MCF 10A (cell line): Measurements from ENCODE around the gene NEUROD6. TPM values are rescaled to one million over a fixed set of nuclear protein-coding genes. Genes with fewer than 3 reads are reported as not detected.

Experiments
- BruUV-seq: library from RNA; stranded (reverse); fragments of 400-500 nt; replicated peaks from 2 replicates; lab custom pipeline; 2021; lab: Mats Ljungman, UMichigan
- CTCF ChIA-PET: fragments of 300-600 bp; sonication (Branson Sonifier 250); formaldehyde crosslinking; extraction: SDS; loops from one replicate; lab custom pipeline; 2021; ENCODE audit warnings: antibody characterized with exemption, inconsistent platforms; lab: Yijun Ruan, JAX
- POLR2A ChIA-PET: fragments of 300-600, 350-650 bp; sonication (Branson Sonifier 250); formaldehyde crosslinking; extraction: SDS; loops from one replicate; lab custom pipeline; 2020; ENCODE audit warnings: antibody characterized with exemption, inconsistent platforms; lab: Yijun Ruan, JAX
- DNase-seq: peaks from one replicate; pipeline ENCODE4 v3.0.0-alpha.2; 2018; ENCODE audit not compliant: unreplicated experiment
- H3K27ac Mint-ChIP-seq: one replicate; pipeline ENCODE4 v1.8.0; 2022; ENCODE audit warnings: mild to moderate bottlenecking, low read depth, mixed read lengths; ENCODE audit not compliant: unreplicated experiment
- H3K27me3 Mint-ChIP-seq: one replicate; pipeline ENCODE4 v1.8.0; 2022; ENCODE audit warnings: mixed read lengths; ENCODE audit not compliant: insufficient read depth, unreplicated experiment
- H3K36me3 Mint-ChIP-seq: one replicate; pipeline ENCODE4 v1.8.0; 2022; ENCODE audit warnings: mild to moderate bottlenecking, moderate library complexity, mixed read lengths; ENCODE audit not compliant: insufficient read depth, unreplicated experiment
- H3K4me1 Mint-ChIP-seq: one replicate; pipeline ENCODE4 v1.8.0; 2022; ENCODE audit warnings: mixed read lengths; ENCODE audit not compliant: insufficient read depth, unreplicated experiment
- H3K4me3 Mint-ChIP-seq: one replicate; pipeline ENCODE4 v1.8.0; 2022; ENCODE audit warnings: mild to moderate bottlenecking, moderate library complexity, mixed read lengths; ENCODE audit not compliant: unreplicated experiment
- H3K9me3 Mint-ChIP-seq: one replicate; pipeline ENCODE4 v1.8.0; 2022; ENCODE audit warnings: mixed read lengths; ENCODE audit not compliant: unreplicated experiment
- CTCF ChIP-seq: fragments of 200-600 bp; IDR thresholded peaks from one replicate; pipeline ENCODE4 v1.8.0; 2022; ENCODE audit warnings: antibody characterized with exemption, mild to moderate bottlenecking; ENCODE audit not compliant: unreplicated experiment
- intact Hi-C: fragments of 100-400 bp; cut with micrococcal nuclease; formaldehyde crosslinking; loops from 2 replicates; pipeline ENCODE4 v1.14.1; 2022
- total RNA-seq: library from RNA; stranded (reverse); gene quantifications from 2 replicates; pipeline ENCODE4 v1.2.3, GENCODE V29; 2022

Gene NEUROD6
- total RNA-seq, 1 experiment from 2014 or later: not detected

DNA sequence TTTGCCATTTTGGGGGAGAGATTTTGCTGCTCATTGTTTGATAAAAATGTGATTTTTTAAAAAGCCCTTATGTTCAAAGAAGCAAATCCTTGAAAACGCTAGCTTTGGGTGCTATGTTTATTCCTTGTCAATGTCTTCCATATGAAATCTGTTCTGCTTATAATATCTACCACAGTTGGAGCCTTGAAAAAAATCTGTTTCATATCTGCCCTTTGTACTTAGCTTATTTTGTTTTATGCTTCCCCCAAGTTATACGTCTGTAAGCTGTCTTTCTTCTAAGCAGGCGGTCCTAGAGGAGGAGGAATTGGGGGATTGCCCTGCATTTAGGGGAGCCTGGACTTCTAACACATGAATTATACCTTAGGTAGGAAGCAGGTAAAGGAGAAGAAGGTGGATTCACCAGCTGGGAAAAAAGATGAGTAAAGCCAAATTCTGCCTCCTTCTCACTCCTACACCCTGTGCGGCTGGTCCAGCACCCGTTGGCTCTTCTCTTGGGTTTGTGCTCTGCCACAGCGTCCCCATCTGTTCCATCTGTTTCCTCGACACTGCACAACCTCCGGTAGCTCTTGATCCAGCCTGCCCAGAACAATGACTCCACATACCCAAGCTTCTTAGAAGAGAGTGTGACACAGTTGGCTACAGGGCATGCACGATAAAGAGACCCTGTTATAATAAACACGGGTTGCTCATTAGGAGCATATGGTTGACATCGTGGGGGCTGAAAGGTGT is 31.9 kb upstream of the NEUROD6 start:
- no peak overlapping the region for H3K4me3 Mint-ChIP-seq
- no peaks in the 10 kb centered on the region for H3K4me1 Mint-ChIP-seq
- no peaks in the 10 kb centered on the region for H3K9me3 Mint-ChIP-seq
- no TSS peak for BruUV-seq
- intact Hi-C loops: loop anchor here (5.0 kb wide), 1 partner anchor 240 kb away; no protein-coding TSS in a partner anchor
- DNase-seq: no peak
- TF ChIP-seq CTCF: no peak
- POLR2A ChIA-PET: interaction anchor here (1.4 to 1.5 kb wide), 2 partner anchors 9 to 13 kb away, joined by 3 read pairs; no protein-coding TSS in a partner anchor
- H3K27me3 Mint-ChIP-seq: peaks cover 31% of the 10 kb centered on the region
- CTCF ChIA-PET: interaction anchor here (0.5 to 8.5 kb wide), 41 partner anchors 9 to 838 kb away, joined by 3 to 103 read pairs (median 4); no protein-coding TSS in a partner anchor
- H3K36me3 Mint-ChIP-seq: no peaks in the 10 kb centered on the region
- no peak overlapping the region for H3K27ac Mint-ChIP-seq

DNA sequence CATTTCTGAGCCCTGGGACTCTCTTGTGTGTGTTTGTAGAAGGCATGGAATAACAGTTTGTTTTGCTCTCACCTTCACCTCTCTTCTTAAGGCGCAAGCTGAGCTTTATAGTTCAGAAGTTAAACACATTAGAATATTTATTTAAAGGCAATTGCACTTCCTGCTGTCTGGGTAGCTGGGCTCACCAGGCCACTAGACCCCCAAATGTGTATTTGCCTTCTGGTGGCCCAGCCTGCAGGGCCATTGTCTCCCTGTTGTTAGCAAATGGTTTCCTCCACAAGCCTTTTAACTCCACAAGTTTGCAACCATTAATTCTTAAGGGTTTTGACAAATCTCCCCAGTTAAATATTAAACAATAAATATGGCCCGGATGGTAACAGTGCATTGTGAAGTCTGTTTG is 31.1 kb upstream of the NEUROD6 start:
- no peak for DNase-seq
- Mint-ChIP-seq H3K27ac (no peak overlapping the region), H3K27me3 (peaks cover 32% of the 10 kb centered on the region), H3K9me3 (no peaks in the 10 kb centered on the region), H3K4me1 (no peaks in the 10 kb centered on the region), H3K4me3 (no peak overlapping the region), H3K36me3 (no peaks in the 10 kb centered on the region)
- no TSS peak for BruUV-seq
- intact Hi-C loops: loop anchor here (5.0 kb wide), 1 partner anchor 239 kb away; no protein-coding TSS in a partner anchor
- POLR2A ChIA-PET: interaction anchor here (1.0 kb wide), 1 partner anchor 15 kb away, joined by 3 read pairs; no protein-coding TSS in a partner anchor
- CTCF ChIA-PET: interaction anchor here (0.5 to 8.5 kb wide), 19 partner anchors 8 to 839 kb away, joined by 3 to 103 read pairs (median 6); no protein-coding TSS in a partner anchor
- TF ChIP-seq CTCF: no peak

- H3K27me3 Mint-ChIP-seq: peaks cover 32% of the 10 kb centered on the region
- H3K9me3 Mint-ChIP-seq: no peaks in the 10 kb centered on the region
- ChIA-PET POLR2A (interaction anchor here (1.0 kb wide), 1 partner anchor 14 kb away, joined by 3 read pairs; no protein-coding TSS in a partner anchor), CTCF (interaction anchor here (0.6 to 8.5 kb wide), 8 partner anchors 22 to 834 kb away, joined by 3 to 103 read pairs (median 4); no protein-coding TSS in a partner anchor)
- intact Hi-C loops: loop anchor here (5.0 kb wide), 1 partner anchor 238 kb away; no protein-coding TSS in a partner anchor
- no peaks in the 10 kb centered on the region for H3K4me1 Mint-ChIP-seq
- no peaks in the 10 kb centered on the region for H3K36me3 Mint-ChIP-seq
- no peak for DNase-seq
- no peak overlapping the region for H3K4me3 Mint-ChIP-seq
- BruUV-seq: no TSS peak
- no peak for TF ChIP-seq CTCF
- no peak overlapping the region for H3K27ac Mint-ChIP-seq
Measured at GRCh38 chr7:31370609-31371008, 30.1 kb upstream of the NEUROD6 start.

DNA sequence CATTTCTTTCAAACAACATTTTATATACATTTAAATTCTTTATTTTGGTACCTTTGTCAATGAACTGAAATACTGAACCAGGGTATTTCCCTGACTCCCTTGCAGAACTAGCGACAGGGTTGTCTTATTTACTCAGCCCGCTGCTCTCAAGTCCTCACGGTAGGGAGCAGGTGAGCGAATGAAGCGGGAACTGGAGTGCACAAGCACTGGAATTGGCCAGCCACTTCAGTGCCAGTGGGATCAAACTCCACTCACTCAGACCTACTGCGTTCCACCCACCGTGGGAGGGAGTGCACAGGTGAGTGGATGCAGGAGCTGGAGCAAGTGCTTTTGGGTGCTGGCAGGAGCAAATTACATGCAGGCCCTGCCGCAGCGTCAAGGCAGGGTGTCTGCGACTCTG is 28.1 kb upstream of the NEUROD6 start:
- Mint-ChIP-seq H3K9me3 (no peaks in the 10 kb centered on the region), H3K4me1 (no peaks in the 10 kb centered on the region), H3K27ac (no peak overlapping the region), H3K4me3 (no peak overlapping the region), H3K36me3 (no peaks in the 10 kb centered on the region), H3K27me3 (peaks cover 35% of the 10 kb centered on the region)
- ChIA-PET POLR2A (no interaction called here), CTCF (interaction anchor here (1.0 kb wide), 1 partner anchor 75 kb away, joined by 3 read pairs; no protein-coding TSS in a partner anchor)
- BruUV-seq: no TSS peak
- intact Hi-C loops: no loop called here
- DNase-seq: no peak
- TF ChIP-seq CTCF: no peak
